SK-N-SH treated with all-trans-retinoic acid at 6 μM for 48 hours (cell line): ENCODE data around the gene STPG1.

Source experiments
- ATAC-seq: fragments of 200-7000 bp; cut with Tn5 transposase; 3 replicates; pipeline ENCODE4 v1.9.1; 2020; ENCODE audit warnings: mild to moderate bottlenecking, moderate library complexity
- ARNTL ChIP-seq: fragments of 450-650 bp; formaldehyde crosslinking; IDR thresholded peaks from 2 replicates; pipeline ENCODE4 v1.5.0; 2020; ENCODE audit warnings: low read depth, mild to moderate bottlenecking, moderate library complexity, borderline replicate concordance
- BACH2 ChIP-seq: fragments of 250-450 bp; sonication (Bioruptor Pico); IDR thresholded peaks from 2 replicates; pipeline ENCODE4 v1.9.0; 2021; ENCODE audit warnings: mild to moderate bottlenecking, borderline replicate concordance
- ESRRG ChIP-seq: fragments of 250-450 bp; sonication (Bioruptor Pico); IDR thresholded peaks from 2 replicates; pipeline ENCODE4 v1.6.1; 2021; ENCODE audit warnings: mild to moderate bottlenecking
- GLIS3 ChIP-seq: fragments of 250-450 bp; sonication (Bioruptor Pico); IDR thresholded peaks from 2 replicates; pipeline ENCODE4 v1.5.0; 2020; ENCODE audit warnings: mild to moderate bottlenecking, moderate library complexity
- OSR1 ChIP-seq: fragments of 250-450 bp; sonication (Bioruptor Pico); IDR thresholded peaks from 2 replicates; pipeline ENCODE4 v1.8.0; 2022; ENCODE audit warnings: moderate library complexity, mild to moderate bottlenecking, inconsistent platforms
- PPARA ChIP-seq: fragments of 250-450 bp; sonication (Bioruptor Pico); IDR thresholded peaks from 2 replicates; pipeline ENCODE4 v1.5.0; 2020; ENCODE audit warnings: mild to moderate bottlenecking, borderline replicate concordance
- RARB ChIP-seq: fragments of 250-450 bp; sonication (Bioruptor Pico); IDR thresholded peaks from 2 replicates; pipeline ENCODE4 v1.8.0; 2021; ENCODE audit warnings: mild to moderate bottlenecking, moderate library complexity
- SNAI2 ChIP-seq: fragments of 250-450 bp; sonication (Bioruptor Pico); IDR thresholded peaks from 2 replicates; pipeline ENCODE4 v1.5.0; 2020; ENCODE audit warnings: mild to moderate bottlenecking, moderate library complexity
- TOX ChIP-seq: fragments of 250-450 bp; sonication (Bioruptor Pico); IDR thresholded peaks from 2 replicates; pipeline ENCODE4 v1.8.0; 2021; ENCODE audit warnings: mild to moderate bottlenecking, moderate library complexity, borderline replicate concordance
- ZC3H10 ChIP-seq: fragments of 250-450 bp; sonication (Bioruptor Pico); IDR thresholded peaks from 2 replicates; pipeline ENCODE4 v1.5.1; 2021; ENCODE audit warnings: mild to moderate bottlenecking, moderate library complexity
- ZFP3 ChIP-seq: fragments of 250-450 bp; sonication (Bioruptor Pico); IDR thresholded peaks from 2 replicates; pipeline ENCODE4 v1.5.0; 2020; ENCODE audit warnings: mild to moderate bottlenecking, moderate library complexity
- ZFP30 ChIP-seq: fragments of 450-650 bp; formaldehyde crosslinking; IDR thresholded peaks from 2 replicates; pipeline ENCODE4 v1.5.0; 2022; ENCODE audit warnings: mild to moderate bottlenecking, moderate library complexity
- ZNF565 ChIP-seq: fragments of 450-650 bp; formaldehyde crosslinking; conservative IDR thresholded peaks from 2 replicates; pipeline ENCODE4 v1.5.0; 2020; ENCODE audit warnings: low read depth, mild to moderate bottlenecking, moderate library complexity
- ZNF8 ChIP-seq: fragments of 450-650 bp; formaldehyde crosslinking; IDR thresholded peaks from 2 replicates; pipeline ENCODE4 v1.5.0; 2020; ENCODE audit warnings: mild to moderate bottlenecking, moderate library complexity
- TF ChIP-seq, protein P1 (sequence below): fragments of 250-450 bp; sonication (Bioruptor Pico); IDR thresholded peaks from 2 replicates; pipeline ENCODE4 v1.5.0; 2020; ENCODE audit warnings: mild to moderate bottlenecking, moderate library complexity
- TF ChIP-seq, protein P2 (sequence below): fragments of 250-450 bp; sonication (Bioruptor Pico); IDR thresholded peaks from 2 replicates; pipeline ENCODE4 v1.5.1; 2021; ENCODE audit warnings: mild to moderate bottlenecking, moderate library complexity
- TF ChIP-seq, protein P3 (sequence below): fragments of 250-450 bp; sonication (Bioruptor Pico); IDR thresholded peaks from 2 replicates; pipeline ENCODE4 v1.8.0; 2020; ENCODE audit warnings: mild to moderate bottlenecking, moderate library complexity, borderline replicate concordance

The STPG1 gene

DNA sequence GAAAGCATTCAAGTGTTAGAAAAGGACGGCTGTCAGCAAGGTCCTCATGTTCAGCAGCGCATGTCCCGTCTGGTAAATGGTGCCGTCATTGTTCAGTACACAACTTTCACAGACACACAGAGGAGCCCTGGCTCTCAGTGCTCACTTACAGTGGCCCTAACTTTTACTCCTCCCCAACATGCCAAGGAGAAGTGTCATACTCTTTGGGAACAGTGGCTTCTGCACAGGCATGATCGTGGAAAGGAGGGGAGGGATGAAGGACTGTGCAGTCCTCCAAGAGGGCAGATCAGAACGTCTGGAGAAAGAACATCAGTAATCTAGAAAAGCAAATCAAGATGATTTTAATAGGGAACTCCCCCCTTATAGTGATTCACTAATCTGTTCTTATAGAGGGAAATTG is 98.2 kb downstream of the STPG1 start (continued):
- TF ChIP-seq SNAI2 (no peak), ESRRG (CRISPR knock-in tag) (no peak)

- no peak for ATAC-seq
Measured at GRCh38 chr1:24311741-24312140, 101.8 kb downstream of the STPG1 start.

DNA sequence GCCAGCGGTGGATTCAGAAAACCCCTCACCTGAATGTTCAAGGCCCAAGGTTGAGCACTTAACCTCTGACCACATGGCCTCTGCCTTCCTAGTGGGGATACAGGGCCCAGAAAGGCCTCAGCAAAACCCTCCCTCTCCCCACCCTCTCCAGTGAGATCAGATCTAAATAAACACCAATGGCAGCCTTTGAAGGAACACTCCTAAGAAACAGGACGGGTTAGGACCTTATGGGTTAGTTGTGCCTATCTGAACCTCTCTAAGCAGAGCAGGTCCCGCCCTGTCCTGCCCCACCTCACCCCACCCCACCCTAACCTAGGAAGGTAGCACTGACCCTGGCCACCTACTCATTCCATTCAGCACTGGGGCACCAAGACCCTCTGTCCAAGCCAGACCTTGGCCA is 102.3 kb downstream of the STPG1 start:
- TF ChIP-seq, protein P1, sequence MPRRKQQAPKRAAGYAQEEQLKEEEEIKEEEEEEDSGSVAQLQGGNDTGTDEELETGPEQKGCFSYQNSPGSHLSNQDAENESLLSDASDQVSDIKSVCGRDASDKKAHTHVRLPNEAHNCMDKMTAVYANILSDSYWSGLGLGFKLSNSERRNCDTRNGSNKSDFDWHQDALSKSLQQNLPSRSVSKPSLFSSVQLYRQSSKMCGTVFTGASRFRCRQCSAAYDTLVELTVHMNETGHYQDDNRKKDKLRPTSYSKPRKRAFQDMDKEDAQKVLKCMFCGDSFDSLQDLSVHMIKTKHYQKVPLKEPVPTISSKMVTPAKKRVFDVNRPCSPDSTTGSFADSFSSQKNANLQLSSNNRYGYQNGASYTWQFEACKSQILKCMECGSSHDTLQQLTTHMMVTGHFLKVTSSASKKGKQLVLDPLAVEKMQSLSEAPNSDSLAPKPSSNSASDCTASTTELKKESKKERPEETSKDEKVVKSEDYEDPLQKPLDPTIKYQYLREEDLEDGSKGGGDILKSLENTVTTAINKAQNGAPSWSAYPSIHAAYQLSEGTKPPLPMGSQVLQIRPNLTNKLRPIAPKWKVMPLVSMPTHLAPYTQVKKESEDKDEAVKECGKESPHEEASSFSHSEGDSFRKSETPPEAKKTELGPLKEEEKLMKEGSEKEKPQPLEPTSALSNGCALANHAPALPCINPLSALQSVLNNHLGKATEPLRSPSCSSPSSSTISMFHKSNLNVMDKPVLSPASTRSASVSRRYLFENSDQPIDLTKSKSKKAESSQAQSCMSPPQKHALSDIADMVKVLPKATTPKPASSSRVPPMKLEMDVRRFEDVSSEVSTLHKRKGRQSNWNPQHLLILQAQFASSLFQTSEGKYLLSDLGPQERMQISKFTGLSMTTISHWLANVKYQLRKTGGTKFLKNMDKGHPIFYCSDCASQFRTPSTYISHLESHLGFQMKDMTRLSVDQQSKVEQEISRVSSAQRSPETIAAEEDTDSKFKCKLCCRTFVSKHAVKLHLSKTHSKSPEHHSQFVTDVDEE (CRISPR knock-in tag) = no peak
- TF ChIP-seq ZFP30 (CRISPR knock-in tag) = no peak
- no peak for TF ChIP-seq RARB (CRISPR knock-in tag)
- TF ChIP-seq ZFP3 (CRISPR knock-in tag) = no peak
- TF ChIP-seq ZC3H10 (CRISPR knock-in tag) = no peak
- no peak for TF ChIP-seq GLIS3
- TF ChIP-seq, protein P2, sequence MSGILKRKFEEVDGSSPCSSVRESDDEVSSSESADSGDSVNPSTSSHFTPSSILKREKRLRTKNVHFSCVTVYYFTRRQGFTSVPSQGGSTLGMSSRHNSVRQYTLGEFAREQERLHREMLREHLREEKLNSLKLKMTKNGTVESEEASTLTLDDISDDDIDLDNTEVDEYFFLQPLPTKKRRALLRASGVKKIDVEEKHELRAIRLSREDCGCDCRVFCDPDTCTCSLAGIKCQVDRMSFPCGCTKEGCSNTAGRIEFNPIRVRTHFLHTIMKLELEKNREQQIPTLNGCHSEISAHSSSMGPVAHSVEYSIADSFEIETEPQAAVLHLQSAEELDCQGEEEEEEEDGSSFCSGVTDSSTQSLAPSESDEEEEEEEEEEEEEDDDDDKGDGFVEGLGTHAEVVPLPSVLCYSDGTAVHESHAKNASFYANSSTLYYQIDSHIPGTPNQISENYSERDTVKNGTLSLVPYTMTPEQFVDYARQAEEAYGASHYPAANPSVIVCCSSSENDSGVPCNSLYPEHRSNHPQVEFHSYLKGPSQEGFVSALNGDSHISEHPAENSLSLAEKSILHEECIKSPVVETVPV (CRISPR knock-in tag) = no peak
- no peak for TF ChIP-seq PPARA (CRISPR knock-in tag)
- no peak for TF ChIP-seq TOX (CRISPR knock-in tag)
- TF ChIP-seq ZNF8 = no peak
- TF ChIP-seq OSR1 (CRISPR knock-in tag) = no peak
- no peak for TF ChIP-seq ESRRG (CRISPR knock-in tag)
- no peak for TF ChIP-seq BACH2 (CRISPR knock-in tag)
- TF ChIP-seq, protein P3, sequence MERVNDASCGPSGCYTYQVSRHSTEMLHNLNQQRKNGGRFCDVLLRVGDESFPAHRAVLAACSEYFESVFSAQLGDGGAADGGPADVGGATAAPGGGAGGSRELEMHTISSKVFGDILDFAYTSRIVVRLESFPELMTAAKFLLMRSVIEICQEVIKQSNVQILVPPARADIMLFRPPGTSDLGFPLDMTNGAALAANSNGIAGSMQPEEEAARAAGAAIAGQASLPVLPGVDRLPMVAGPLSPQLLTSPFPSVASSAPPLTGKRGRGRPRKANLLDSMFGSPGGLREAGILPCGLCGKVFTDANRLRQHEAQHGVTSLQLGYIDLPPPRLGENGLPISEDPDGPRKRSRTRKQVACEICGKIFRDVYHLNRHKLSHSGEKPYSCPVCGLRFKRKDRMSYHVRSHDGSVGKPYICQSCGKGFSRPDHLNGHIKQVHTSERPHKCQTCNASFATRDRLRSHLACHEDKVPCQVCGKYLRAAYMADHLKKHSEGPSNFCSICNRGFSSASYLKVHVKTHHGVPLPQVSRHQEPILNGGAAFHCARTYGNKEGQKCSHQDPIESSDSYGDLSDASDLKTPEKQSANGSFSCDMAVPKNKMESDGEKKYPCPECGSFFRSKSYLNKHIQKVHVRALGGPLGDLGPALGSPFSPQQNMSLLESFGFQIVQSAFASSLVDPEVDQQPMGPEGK (CRISPR knock-in tag) = no peak
- ATAC-seq = no peak

More at GRCh38 chr1:24311741-24312140, 101.8 kb downstream of the STPG1 start:
- TF ChIP-seq, protein P2 (CRISPR knock-in tag) = no peak
- no peak for TF ChIP-seq ZNF8
- no peak for TF ChIP-seq PPARA (CRISPR knock-in tag)
- TF ChIP-seq ARNTL = no peak
- no peak for TF ChIP-seq RARB (CRISPR knock-in tag)
- no peak for TF ChIP-seq ZNF565 (CRISPR knock-in tag)
- TF ChIP-seq, protein P1 (CRISPR knock-in tag) = no peak
- TF ChIP-seq, all 23 proteins: peak for 0
